HCT116 (cell line): ENCODE data around the gene PLD4. TPM values are rescaled to one million over a fixed set of nuclear protein-coding genes. Genes with fewer than 3 reads are reported as not detected.

ENCODE experiments used
- ATAC-seq: fragments of 200-7000 bp; cut with Tn5 transposase; 2 replicates; pipeline ENCODE4 v1.9.1; 2020; ENCODE audit warnings: mild to moderate bottlenecking, moderate library complexity
- BruUV-seq: library from RNA; stranded (reverse); fragments of 400-500 nt; replicated peaks from 2 replicates; lab custom pipeline; 2021; lab: Mats Ljungman, UMichigan
- CTCF ChIA-PET: fragments of 300-600 bp; sonication (Branson Sonifier 250); formaldehyde crosslinking; loops from one replicate; lab custom pipeline; 2021; ENCODE audit warnings: antibody characterized with exemption; lab: Charles Lee
- POLR2A ChIA-PET: fragments of 300-600, 350-600 bp; sonication (Branson Sonifier 250); formaldehyde crosslinking; loops from one replicate; lab custom pipeline; 2021; ENCODE audit warnings: antibody characterized with exemption; lab: Charles Lee
- RAD21 ChIA-PET, 2 experiments: fragments of 300-600 bp; sonication (Branson Sonifier 250); formaldehyde crosslinking; loops; one replicate each; lab custom pipeline; 2023; ENCODE audit warnings: low total read pairs in 2 of 2; ENCODE audit not compliant: uncharacterized antibody in 2 of 2, unreplicated experiment in 2 of 2, low non-redundant PET in 1 of 2; lab: Charles Lee
- DNase-seq: peaks from one replicate; pipeline ENCODE4 v3.0.0-alpha.2; 2010; ENCODE audit warnings: low read depth, low spot score
- H2AFZ ChIP-seq: fragments of 200-600 bp; shearing (Covaris generic), sonication (generic); 2 replicates; pipeline ENCODE4 v1.6.1; 2017; ENCODE audit warnings: low read depth, mixed run types, mixed read lengths, antibody characterized with exemption, low read length; ENCODE audit not compliant: poor library complexity, severe bottlenecking
- H3K27ac ChIP-seq: 2 replicates; pipeline ENCODE4 v1.5.1; 2012; ENCODE audit warnings: low read depth, low read length
- H3K27me3 ChIP-seq: fragments of 200-600 bp; sonication (generic); 2 replicates; pipeline ENCODE4 v1.6.1; 2016; ENCODE audit warnings: mixed run types, low read length, mixed read lengths; ENCODE audit not compliant: insufficient read depth
- H3K36me3 ChIP-seq, 2 experiments: fragments of 200-500 bp in 1 of 2; fragments of 200-600 bp in 1 of 2; sonication (Bioruptor generic) in 1 of 2; sonication (generic) in 1 of 2; 2 replicates each; pipeline versions ENCODE4 v1.5.1 to v1.6.1; 2014 to 2016; ENCODE audit warnings: low read length in 2 of 2, inconsistent platforms in 1 of 2, mixed read lengths in 1 of 2, mixed run types in 1 of 2; ENCODE audit not compliant: insufficient read depth in 2 of 2, control insufficient read depth in 1 of 2
- H3K4me1 ChIP-seq, 2 experiments: fragments of 200-600 bp in 1 of 2; sonication (generic) in 1 of 2; 2 replicates each; pipeline versions ENCODE4 v1.5.1 to v1.6.1; 2012 to 2017; ENCODE audit warnings: low read length in 2 of 2, inconsistent platforms in 1 of 2, mild to moderate bottlenecking in 1 of 2, mixed read lengths in 1 of 2, mixed run types in 1 of 2, moderate library complexity in 1 of 2; ENCODE audit not compliant: insufficient read depth in 2 of 2, control insufficient read depth in 1 of 2
- H3K4me2 ChIP-seq: fragments of 200-600 bp; sonication (generic); 2 replicates; pipeline ENCODE4 v1.6.1; 2017; ENCODE audit warnings: mixed run types, low read length, mixed read lengths
- H3K4me3 ChIP-seq, 2 experiments: fragments of 200-600 bp in 1 of 2; sonication (generic) in 1 of 2; replicated peaks in 1 of 2; 2 replicates each; pipeline ENCODE4 v1.5.1; 2011 to 2016; ENCODE audit warnings: low read length in 2 of 2, control low read depth in 1 of 2, low read depth in 1 of 2, mild to moderate bottlenecking in 1 of 2, mixed read lengths in 1 of 2, mixed run types in 1 of 2
- H3K79me2 ChIP-seq: fragments of 200-600 bp; sonication (generic); 2 replicates; pipeline ENCODE4 v1.6.1; 2017; ENCODE audit warnings: mild to moderate bottlenecking, mixed run types, low read length, moderate library complexity, mixed read lengths; ENCODE audit not compliant: insufficient read depth
- H3K9ac ChIP-seq: fragments of 200-600 bp; sonication (generic); 2 replicates; pipeline ENCODE4 v1.6.1; 2016; ENCODE audit warnings: low read length, mixed read lengths
- H3K9me2 ChIP-seq: fragments of 200-600 bp; sonication (generic), shearing (Covaris generic); 2 replicates; pipeline ENCODE4 v1.6.1; 2017; ENCODE audit warnings: mixed run types, mild to moderate bottlenecking, moderate library complexity; ENCODE audit not compliant: insufficient read depth
- H3K9me3 ChIP-seq, 2 experiments: fragments of 200-500 bp in 1 of 2; fragments of 200-600 bp in 1 of 2; sonication (Bioruptor generic) in 1 of 2; sonication (generic) in 1 of 2; 2 replicates each; pipeline ENCODE4 v1.6.1; 2014 to 2017; ENCODE audit warnings: low read length in 2 of 2, mixed read lengths in 2 of 2, inconsistent platforms in 1 of 2, low read depth in 1 of 2, mild to moderate bottlenecking in 1 of 2, mixed run types in 1 of 2, moderate library complexity in 1 of 2; ENCODE audit not compliant: control insufficient read depth in 1 of 2, insufficient read depth in 1 of 2
- H4K20me1 ChIP-seq: fragments of 200-600 bp; sonication (generic), shearing (Covaris generic); 2 replicates; pipeline ENCODE4 v1.6.1; 2017; ENCODE audit warnings: mixed run types, mild to moderate bottlenecking, moderate library complexity; ENCODE audit not compliant: insufficient read depth
- CTCF ChIP-seq, 3 experiments: fragments of 200-600 bp in 1 of 3; sonication (generic) in 1 of 3; IDR thresholded peaks in 2 of 3; conservative IDR thresholded peaks in 1 of 3; 2 replicates each; pipeline ENCODE4 v1.5.1; 2012 to 2017; ENCODE audit warnings: low read depth in 2 of 3, low read length in 2 of 3, antibody characterized with exemption in 1 of 3, borderline replicate concordance in 1 of 3, control low read depth in 1 of 3, mild to moderate bottlenecking in 1 of 3, mixed read lengths in 1 of 3, mixed run types in 1 of 3, moderate library complexity in 1 of 3; ENCODE audit not compliant: insufficient read depth in 1 of 3
- EGR1 ChIP-seq: IDR thresholded peaks from 2 replicates; pipeline ENCODE4 v1.6.1; 2012; ENCODE audit warnings: low read depth
- ELF1 ChIP-seq: IDR thresholded peaks from 2 replicates; pipeline ENCODE4 v1.6.1; 2012; ENCODE audit warnings: low read depth, borderline replicate concordance
- EZH2 ChIP-seq: fragments of 200-600 bp; sonication (generic); IDR thresholded peaks from 2 replicates; pipeline ENCODE4 v1.6.1; 2017; ENCODE audit warnings: antibody characterized with exemption, mixed run types
- FOSL1 ChIP-seq: IDR thresholded peaks from 2 replicates; pipeline ENCODE4 v1.6.1; 2012; ENCODE audit warnings: low read depth
- JUND ChIP-seq: IDR thresholded peaks from 2 replicates; pipeline ENCODE4 v1.6.1; 2012
- POLR2A ChIP-seq: IDR thresholded peaks from 2 replicates; pipeline ENCODE4 v1.7.0; 2011; ENCODE audit warnings: borderline replicate concordance; ENCODE audit not compliant: insufficient read depth, insufficient read length; ENCODE audit errors: extremely low read depth
- POLR2AphosphoS5 ChIP-seq: IDR thresholded peaks from 2 replicates; pipeline ENCODE4 v1.6.1; 2011; ENCODE audit warnings: mild to moderate bottlenecking, low read depth, low read length, moderate library complexity
- RAD21 ChIP-seq: IDR thresholded peaks from 2 replicates; pipeline ENCODE4 v1.6.1; 2012; ENCODE audit warnings: low read depth, mild to moderate bottlenecking
- SP1 ChIP-seq: IDR thresholded peaks from 2 replicates; pipeline ENCODE4 v1.6.1; 2012; ENCODE audit warnings: low read depth
- SRF ChIP-seq: IDR thresholded peaks from 2 replicates; pipeline ENCODE4 v1.6.1; 2012; ENCODE audit warnings: low read depth
- TCF7L2 ChIP-seq: IDR thresholded peaks from 2 replicates; pipeline ENCODE4 v1.7.0; 2011; ENCODE audit warnings: borderline replicate concordance, inconsistent platforms; ENCODE audit not compliant: insufficient read depth, insufficient read length; ENCODE audit errors: extremely low read depth
- YY1 ChIP-seq: IDR thresholded peaks from 2 replicates; pipeline ENCODE4 v1.6.1; 2011; ENCODE audit warnings: low read length, low read depth, moderate library complexity, mild to moderate bottlenecking; ENCODE audit not compliant: insufficient replicate concordance; ENCODE audit errors: extremely low read depth
- intact Hi-C: fragments of 100-400 bp; cut with micrococcal nuclease; formaldehyde crosslinking; loops from 2 replicates; pipeline ENCODE4 v1.10.0; 2022
- total RNA-seq: library from RNA; stranded (reverse); gene quantifications from one replicate; pipeline ENCODE4 v1.2.1, GENCODE V29; 2021; ENCODE audit not compliant: unreplicated experiment
- TF ChIP-seq, protein P1 (sequence below): IDR thresholded peaks from 2 replicates; pipeline ENCODE4 v1.6.1; 2012; ENCODE audit warnings: low read depth
- TF ChIP-seq, protein P2 (sequence below): IDR thresholded peaks from 2 replicates; pipeline ENCODE4 v1.6.1; 2012
- TF ChIP-seq, protein P3 (sequence below): IDR thresholded peaks from 2 replicates; pipeline ENCODE4 v1.6.1; 2012

PLD4 gene
- total RNA-seq, 1 experiment from 2014 or later, result 0.12 TPM

- Histone ChIP-seq H2AFZ (no peak overlapping the region), H4K20me1 (peaks cover 6% of the 10 kb centered on the region; the same call in 1 of the 2 replicates), H3K27ac (no peak overlapping the region), H3K9me2 (no peaks in the 10 kb centered on the region), H3K36me3 (peaks cover 5 to 16% of the 10 kb centered on the region in 2 experiments; a peak in 2 of 4 replicates), H3K4me1 (peaks cover 19 to 21% of the 10 kb centered on the region in 2 experiments), H3K79me2 (peaks cover 18% of the 10 kb centered on the region; the same call in 1 of the 2 replicates), H3K4me3 (no peak overlapping the region), H3K4me2 (no peak overlapping the region), H3K27me3 (no peaks in the 10 kb centered on the region), H3K9me3 (no peaks in the 10 kb centered on the region), H3K9ac (no peak overlapping the region)
- POLR2A ChIA-PET, result no interaction called here
- CTCF ChIA-PET, result no interaction called here
- intact Hi-C loops, result no loop called here
- TF ChIP-seq SP1, result no peak
- TF ChIP-seq JUND, result no peak
- no peak for TF ChIP-seq RAD21
- TF ChIP-seq POLR2A, result no peak
- TF ChIP-seq TCF7L2, result no peak
- TF ChIP-seq, protein P1, sequence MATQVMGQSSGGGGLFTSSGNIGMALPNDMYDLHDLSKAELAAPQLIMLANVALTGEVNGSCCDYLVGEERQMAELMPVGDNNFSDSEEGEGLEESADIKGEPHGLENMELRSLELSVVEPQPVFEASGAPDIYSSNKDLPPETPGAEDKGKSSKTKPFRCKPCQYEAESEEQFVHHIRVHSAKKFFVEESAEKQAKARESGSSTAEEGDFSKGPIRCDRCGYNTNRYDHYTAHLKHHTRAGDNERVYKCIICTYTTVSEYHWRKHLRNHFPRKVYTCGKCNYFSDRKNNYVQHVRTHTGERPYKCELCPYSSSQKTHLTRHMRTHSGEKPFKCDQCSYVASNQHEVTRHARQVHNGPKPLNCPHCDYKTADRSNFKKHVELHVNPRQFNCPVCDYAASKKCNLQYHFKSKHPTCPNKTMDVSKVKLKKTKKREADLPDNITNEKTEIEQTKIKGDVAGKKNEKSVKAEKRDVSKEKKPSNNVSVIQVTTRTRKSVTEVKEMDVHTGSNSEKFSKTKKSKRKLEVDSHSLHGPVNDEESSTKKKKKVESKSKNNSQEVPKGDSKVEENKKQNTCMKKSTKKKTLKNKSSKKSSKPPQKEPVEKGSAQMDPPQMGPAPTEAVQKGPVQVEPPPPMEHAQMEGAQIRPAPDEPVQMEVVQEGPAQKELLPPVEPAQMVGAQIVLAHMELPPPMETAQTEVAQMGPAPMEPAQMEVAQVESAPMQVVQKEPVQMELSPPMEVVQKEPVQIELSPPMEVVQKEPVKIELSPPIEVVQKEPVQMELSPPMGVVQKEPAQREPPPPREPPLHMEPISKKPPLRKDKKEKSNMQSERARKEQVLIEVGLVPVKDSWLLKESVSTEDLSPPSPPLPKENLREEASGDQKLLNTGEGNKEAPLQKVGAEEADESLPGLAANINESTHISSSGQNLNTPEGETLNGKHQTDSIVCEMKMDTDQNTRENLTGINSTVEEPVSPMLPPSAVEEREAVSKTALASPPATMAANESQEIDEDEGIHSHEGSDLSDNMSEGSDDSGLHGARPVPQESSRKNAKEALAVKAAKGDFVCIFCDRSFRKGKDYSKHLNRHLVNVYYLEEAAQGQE, result no peak
- TF ChIP-seq YY1, result no peak
- TF ChIP-seq FOSL1, result no peak
- no peak for TF ChIP-seq ELF1
- TF ChIP-seq, protein P2, sequence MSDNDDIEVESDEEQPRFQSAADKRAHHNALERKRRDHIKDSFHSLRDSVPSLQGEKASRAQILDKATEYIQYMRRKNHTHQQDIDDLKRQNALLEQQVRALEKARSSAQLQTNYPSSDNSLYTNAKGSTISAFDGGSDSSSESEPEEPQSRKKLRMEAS, result no peak
- TF ChIP-seq POLR2AphosphoS5, result no peak
- TF ChIP-seq, protein P3, sequence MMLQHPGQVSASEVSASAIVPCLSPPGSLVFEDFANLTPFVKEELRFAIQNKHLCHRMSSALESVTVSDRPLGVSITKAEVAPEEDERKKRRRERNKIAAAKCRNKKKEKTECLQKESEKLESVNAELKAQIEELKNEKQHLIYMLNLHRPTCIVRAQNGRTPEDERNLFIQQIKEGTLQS, result no peak
- no peak for TF ChIP-seq EZH2
- no peak for TF ChIP-seq EGR1
- no peak for TF ChIP-seq SRF
- TF ChIP-seq CTCF (IDR thresholded peaks at IDR 0.05 in 2 of 3, conservative IDR thresholded peaks at IDR 0.05 in 1 of 3; ENCODE audit: borderline replicate concordance in 1 of 3, insufficient read depth in 1 of 3, low read depth in 2 of 3, low read length in 2 of 3), result no peak
- no peak for ATAC-seq
- no TSS peak for BruUV-seq
- no peak for DNase-seq
- RAD21 ChIA-PET, result no interaction called here
Observed at GRCh38 chr14:104879201-104879982, 45.3 kb upstream of the PLD4 start.
